Measurements from ENCODE around the gene EDN3. TPM values are rescaled to one million over a fixed set of nuclear protein-coding genes. Genes with fewer than 3 reads are reported as not detected.

Gene EDN3
- not detected for total RNA-seq

- no peak for DNase-seq
These were observed at the start of gene EDN3 for GRCh38 chr20:59300333-59301081. EDN3 (plus strand) TSS chr20:59300611; CDS start chr20:59300813, 202 bp downstream.

GRCh38 chr20:59253325-59253724 is 47.1 kb upstream of the EDN3 start:
- DNase-seq: no peak

GRCh38 chr20:59253779-59254319 is 46.6 kb upstream of the EDN3 start:
- peak; percentile 5 for DNase-seq

- no peak for DNase-seq
These were observed 45.2 kb upstream of the EDN3 start for GRCh38 chr20:59255256-59255655.

GRCh38 chr20:59258221-59258621 is 42.2 kb upstream of the EDN3 start:
- DNase-seq: no peak

GRCh38 chr20:59259946-59260345 is 40.5 kb upstream of the EDN3 start:
- DNase-seq: no peak

- no peak for DNase-seq
These were observed 35.1 kb upstream of the EDN3 start for GRCh38 chr20:59265298-59265697.

GRCh38 chr20:59268870-59269269 is 31.5 kb upstream of the EDN3 start:
- no peak for DNase-seq

GRCh38 chr20:59269411-59270025 is 30.9 kb upstream of the EDN3 start:
- no peak for DNase-seq

GRCh38 chr20:59270380-59270779 is 30.0 kb upstream of the EDN3 start:
- no peak for DNase-seq

- no peak for DNase-seq
These were observed 26.6 kb upstream of the EDN3 start for GRCh38 chr20:59273739-59274357.

GRCh38 chr20:59276938-59277337 is 23.5 kb upstream of the EDN3 start:
- DNase-seq: no peak

- DNase-seq: no peak
These were observed 15.9 kb upstream of the EDN3 start for GRCh38 chr20:59284470-59284869.

GRCh38 chr20:59289994-59290393 is 10.4 kb upstream of the EDN3 start:
- DNase-seq: no peak

- no peak for DNase-seq
These were observed 8.5 kb upstream of the EDN3 start for GRCh38 chr20:59291740-59292383.

- no peak for DNase-seq
These were observed 4.9 kb upstream of the EDN3 start for GRCh38 chr20:59295531-59295930.

GRCh38 chr20:59297686-59298085 is 2.7 kb upstream of the EDN3 start:
- DNase-seq: no peak

GRCh38 chr20:59299945-59300332 is 472 bp upstream of the EDN3 start:
- DNase-seq: no peak

- DNase-seq: no peak
These were observed 1.1 kb downstream of the EDN3 start for GRCh38 chr20:59301343-59302007.

GRCh38 chr20:59305908-59306655 is 5.7 kb downstream of the EDN3 start:
- no peak for DNase-seq

GRCh38 chr20:59307270-59307669 is 6.9 kb downstream of the EDN3 start:
- DNase-seq: no peak
